MM.1S (cell line): ENCODE measurements around the gene NFATC4.

ENCODE experiments used
- DNase-seq: peaks from one replicate; pipeline ENCODE4 v3.0.0-alpha.2; 2015
- H2AFZ ChIP-seq: fragments of 300-600 bp; sonication (generic); 2 replicates; pipeline ENCODE4 v1.6.0; 2016; ENCODE audit warnings: antibody characterized with exemption, low read length
- H3F3A ChIP-seq: fragments of 300-600 bp; sonication (generic); 2 replicates; pipeline ENCODE4 v1.6.1; 2016; ENCODE audit warnings: mild to moderate bottlenecking, antibody characterized with exemption, low read length, moderate library complexity, mixed read lengths; ENCODE audit not compliant: insufficient read depth
- H3K27ac ChIP-seq: fragments of 300-600 bp; sonication (generic); 2 replicates; pipeline ENCODE4 v1.5.1; 2016; ENCODE audit warnings: mild to moderate bottlenecking, low read length
- H3K27me3 ChIP-seq: fragments of 300-600 bp; sonication (generic); replicated peaks from 2 replicates; pipeline ENCODE4 v1.6.0; 2016; ENCODE audit warnings: low read length; ENCODE audit not compliant: insufficient read depth
- H3K36me3 ChIP-seq: fragments of 300-600 bp; sonication (generic); replicated peaks from 2 replicates; pipeline ENCODE4 v1.6.1; 2016; ENCODE audit warnings: mild to moderate bottlenecking, low read length, mixed read lengths; ENCODE audit not compliant: insufficient read depth
- H3K4me1 ChIP-seq: fragments of 300-600 bp; sonication (generic); 2 replicates; pipeline ENCODE4 v1.6.1; 2016; ENCODE audit warnings: low read length, mixed read lengths
- H3K4me2 ChIP-seq: fragments of 300-600 bp; sonication (generic); 2 replicates; pipeline ENCODE4 v1.6.0; 2016; ENCODE audit warnings: low read depth, low read length
- H3K4me3 ChIP-seq: fragments of 300-600 bp; sonication (generic); 2 replicates; pipeline ENCODE4 v1.5.1; 2016; ENCODE audit warnings: low read length, mixed read lengths
- H3K79me2 ChIP-seq: fragments of 300-600 bp; sonication (generic); 2 replicates; pipeline ENCODE4 v1.6.1; 2016; ENCODE audit warnings: mixed run types, low read length, mixed read lengths
- H3K9ac ChIP-seq: fragments of 300-600 bp; sonication (generic); 2 replicates; pipeline ENCODE4 v1.6.1; 2016; ENCODE audit warnings: low read length, mixed read lengths
- H3K9me2 ChIP-seq: fragments of 300-600 bp; sonication (generic); replicated peaks from 2 replicates; pipeline ENCODE4 v1.6.1; 2016; ENCODE audit warnings: mild to moderate bottlenecking, low read length, mixed read lengths; ENCODE audit not compliant: insufficient read depth
- H3K9me3 ChIP-seq: fragments of 300-600 bp; sonication (generic); replicated peaks from 2 replicates; pipeline ENCODE4 v1.6.1; 2016; ENCODE audit warnings: mild to moderate bottlenecking, low read length, mixed read lengths; ENCODE audit not compliant: insufficient read depth
- H4K20me1 ChIP-seq: fragments of 300-600 bp; sonication (generic); 2 replicates; pipeline ENCODE4 v1.6.1; 2016; ENCODE audit warnings: mild to moderate bottlenecking, low read length, moderate library complexity, mixed read lengths; ENCODE audit not compliant: insufficient read depth
- EZH2 ChIP-seq: fragments of 300-600 bp; sonication (generic); optimal IDR thresholded peaks from 2 replicates; pipeline ENCODE3; 2017; ENCODE audit warnings: low read depth, mild to moderate bottlenecking, antibody characterized with exemption, low read length, mixed read lengths
- EZH2phosphoT487 ChIP-seq: fragments of 300-600 bp; sonication (generic); IDR thresholded peaks from 2 replicates; pipeline ENCODE4 v1.6.1; 2018; ENCODE audit warnings: antibody characterized with exemption, low read length
- TF ChIP-seq, protein P1 (sequence below): fragments of 300-600 bp; sonication (generic); IDR thresholded peaks from 2 replicates; pipeline ENCODE4 v1.5.1; 2016; ENCODE audit warnings: antibody characterized with exemption, low read length, mixed read lengths

NFATC4 gene

GRCh38 chr14:24323341-24323740 lies 44.6 kb upstream of the NFATC4 start:
- no peaks in the 10 kb centered on the region for H3K9me2 ChIP-seq
- H3K36me3 ChIP-seq = no peaks in the 10 kb centered on the region
- no peaks in the 10 kb centered on the region for H3K79me2 ChIP-seq
- TF ChIP-seq EZH2 (no peak), EZH2phosphoT487 (no peak)
- TF ChIP-seq, protein P1, sequence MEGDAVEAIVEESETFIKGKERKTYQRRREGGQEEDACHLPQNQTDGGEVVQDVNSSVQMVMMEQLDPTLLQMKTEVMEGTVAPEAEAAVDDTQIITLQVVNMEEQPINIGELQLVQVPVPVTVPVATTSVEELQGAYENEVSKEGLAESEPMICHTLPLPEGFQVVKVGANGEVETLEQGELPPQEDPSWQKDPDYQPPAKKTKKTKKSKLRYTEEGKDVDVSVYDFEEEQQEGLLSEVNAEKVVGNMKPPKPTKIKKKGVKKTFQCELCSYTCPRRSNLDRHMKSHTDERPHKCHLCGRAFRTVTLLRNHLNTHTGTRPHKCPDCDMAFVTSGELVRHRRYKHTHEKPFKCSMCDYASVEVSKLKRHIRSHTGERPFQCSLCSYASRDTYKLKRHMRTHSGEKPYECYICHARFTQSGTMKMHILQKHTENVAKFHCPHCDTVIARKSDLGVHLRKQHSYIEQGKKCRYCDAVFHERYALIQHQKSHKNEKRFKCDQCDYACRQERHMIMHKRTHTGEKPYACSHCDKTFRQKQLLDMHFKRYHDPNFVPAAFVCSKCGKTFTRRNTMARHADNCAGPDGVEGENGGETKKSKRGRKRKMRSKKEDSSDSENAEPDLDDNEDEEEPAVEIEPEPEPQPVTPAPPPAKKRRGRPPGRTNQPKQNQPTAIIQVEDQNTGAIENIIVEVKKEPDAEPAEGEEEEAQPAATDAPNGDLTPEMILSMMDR = no peak
- no peak overlapping the region for H3K4me2 ChIP-seq
- H3F3A ChIP-seq = no peaks in the 10 kb centered on the region; the same call in 1 of the 2 replicates
- H2AFZ ChIP-seq = no peak overlapping the region
- H3K9ac ChIP-seq = no peak overlapping the region
- no peak overlapping the region for H3K4me3 ChIP-seq
- no peak overlapping the region for H3K27ac ChIP-seq
- H4K20me1 ChIP-seq = no peaks in the 10 kb centered on the region
- H3K9me3 ChIP-seq = no peaks in the 10 kb centered on the region
- no peak for DNase-seq
- H3K27me3 ChIP-seq = peaks cover 11% of the 10 kb centered on the region; the same call in 1 of the 2 replicates
- no peaks in the 10 kb centered on the region for H3K4me1 ChIP-seq

DNA sequence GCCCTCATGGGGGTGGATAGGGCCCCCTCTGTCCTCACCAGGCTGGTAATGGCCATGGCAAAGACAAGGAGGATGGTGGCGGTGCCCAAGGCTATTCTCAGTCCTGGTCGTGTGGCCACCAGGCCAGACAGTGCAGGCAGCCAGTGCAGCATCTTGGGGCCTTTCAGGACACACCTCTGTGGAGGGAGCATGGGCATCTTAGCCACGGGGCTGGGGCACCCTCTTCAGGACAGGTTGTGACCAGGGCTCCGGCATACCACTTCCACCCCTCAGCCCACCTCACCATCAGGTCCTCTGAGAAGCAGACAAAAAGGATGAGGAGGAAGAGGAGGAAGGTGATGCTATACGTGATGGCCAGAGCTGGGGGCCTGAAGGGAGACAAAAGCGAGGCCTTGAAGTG lies 44.0 kb upstream of the NFATC4 start:
- Histone ChIP-seq H3K27ac (no peak overlapping the region), H2AFZ (no peak overlapping the region), H3K4me2 (no peak overlapping the region), H3K9ac (no peak overlapping the region), H3K27me3 (peaks cover 11% of the 10 kb centered on the region; the same call in 1 of the 2 replicates), H3K4me3 (no peak overlapping the region), H3K9me2 (no peaks in the 10 kb centered on the region), H3K79me2 (no peaks in the 10 kb centered on the region), H3F3A (no peaks in the 10 kb centered on the region; the same call in 1 of the 2 replicates), H3K4me1 (no peaks in the 10 kb centered on the region), H3K9me3 (no peaks in the 10 kb centered on the region), H4K20me1 (no peaks in the 10 kb centered on the region), H3K36me3 (no peaks in the 10 kb centered on the region)
- TF ChIP-seq EZH2 (no peak), EZH2phosphoT487 (no peak)
- TF ChIP-seq, protein P1 = no peak
- no peak for DNase-seq

DNA sequence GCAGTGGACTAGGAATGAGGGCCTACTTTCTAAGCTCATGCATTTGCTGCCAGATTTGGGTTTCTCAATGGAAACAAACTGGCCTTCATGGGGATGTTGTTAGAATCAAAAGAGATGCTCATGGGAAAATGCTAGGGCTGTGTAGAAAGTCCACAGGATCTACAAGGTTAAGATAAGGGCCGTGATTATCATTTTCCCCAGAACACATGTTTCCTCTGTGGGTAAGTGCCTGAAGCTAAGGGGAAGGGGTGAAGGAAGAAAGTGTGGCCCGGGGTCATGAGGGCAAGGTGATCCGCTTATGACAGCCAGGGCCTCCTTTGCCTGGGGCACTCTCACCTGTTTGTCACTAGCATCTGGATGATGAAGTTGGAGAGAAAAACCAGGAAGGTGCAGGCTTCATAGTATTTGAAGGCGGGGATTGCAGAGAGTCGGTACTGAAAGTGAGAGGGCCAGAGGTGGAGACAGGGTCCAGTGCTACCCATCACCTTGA lies 42.9 kb upstream of the NFATC4 start:
- no peak for TF ChIP-seq EZH2phosphoT487
- TF ChIP-seq EZH2 = no peak
- TF ChIP-seq, protein P1 = no peak
- Histone ChIP-seq H3K79me2 (no peaks in the 10 kb centered on the region), H3K36me3 (no peaks in the 10 kb centered on the region), H3K9me3 (no peaks in the 10 kb centered on the region), H3K4me3 (no peak overlapping the region), H3K27ac (no peak overlapping the region), H3K9ac (no peak overlapping the region), H3K4me2 (no peak overlapping the region), H2AFZ (no peak overlapping the region), H4K20me1 (no peaks in the 10 kb centered on the region), H3F3A (no peaks in the 10 kb centered on the region; the same call in 1 of the 2 replicates), H3K27me3 (peaks cover 11% of the 10 kb centered on the region; the same call in 1 of the 2 replicates), H3K9me2 (no peaks in the 10 kb centered on the region), H3K4me1 (no peaks in the 10 kb centered on the region)
- DNase-seq = no peak
